Measurements from ENCODE around the gene NUBPL.
"Not testable (repeated sequence)": the region's sequence is repeated elsewhere in the genome, so short reads cannot be mapped to it uniquely, and the experiment has no call there.

NUBPL gene

DNA sequence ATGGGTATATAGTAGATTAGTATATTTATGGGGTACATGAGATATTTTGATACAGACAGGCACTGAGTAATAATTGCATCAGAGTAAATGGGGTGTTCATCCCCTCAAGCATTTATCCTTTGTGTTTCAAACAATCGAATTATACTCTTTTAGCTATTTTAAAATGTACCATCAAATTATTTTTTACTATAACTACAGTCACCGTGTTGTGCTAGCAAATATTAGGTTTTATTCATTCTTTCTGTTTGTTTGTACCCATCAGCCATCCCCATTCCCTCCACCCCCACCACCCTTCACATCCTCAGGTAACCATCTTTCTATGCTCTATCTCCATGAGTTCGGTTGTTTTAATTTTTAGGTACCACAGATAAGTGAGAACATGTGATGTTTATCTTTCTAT lies 115.8 kb downstream of the NUBPL start:
- DNase-seq (ENCODE audit: low read depth, low spot score): no peak

- DNase-seq (ENCODE audit: low read depth, low spot score): no peak
These were observed 116.4 kb downstream of the NUBPL start for GRCh38 chr14:31677630-31678029.

- no peak for DNase-seq (ENCODE audit: low read depth, low spot score)
These were observed 117.4 kb downstream of the NUBPL start for GRCh38 chr14:31678421-31679249.

GRCh38 chr14:31682768-31683167 lies 121.6 kb downstream of the NUBPL start:
- no peak for DNase-seq (ENCODE audit: low read depth, low spot score)

GRCh38 chr14:31687726-31688125 lies 126.5 kb downstream of the NUBPL start:
- no peak for DNase-seq (ENCODE audit: low read depth, low spot score)

GRCh38 chr14:31690056-31690455 lies 128.9 kb downstream of the NUBPL start:
- no peak for DNase-seq (ENCODE audit: low read depth, low spot score)

GRCh38 chr14:31692376-31692781 lies 131.2 kb downstream of the NUBPL start:
- DNase-seq (ENCODE audit: low read depth, low spot score): no peak

GRCh38 chr14:31696378-31696777 lies 135.2 kb downstream of the NUBPL start:
- DNase-seq (ENCODE audit: low read depth, low spot score): no peak

- DNase-seq (ENCODE audit: low read depth, low spot score): no peak
These were observed 138.6 kb downstream of the NUBPL start for GRCh38 chr14:31699809-31700208.

GRCh38 chr14:31700282-31701074 lies 139.3 kb downstream of the NUBPL start:
- DNase-seq (ENCODE audit: low read depth, low spot score): no peak

GRCh38 chr14:31702130-31702529 lies 140.9 kb downstream of the NUBPL start:
- DNase-seq (ENCODE audit: low read depth, low spot score): no peak

DNA sequence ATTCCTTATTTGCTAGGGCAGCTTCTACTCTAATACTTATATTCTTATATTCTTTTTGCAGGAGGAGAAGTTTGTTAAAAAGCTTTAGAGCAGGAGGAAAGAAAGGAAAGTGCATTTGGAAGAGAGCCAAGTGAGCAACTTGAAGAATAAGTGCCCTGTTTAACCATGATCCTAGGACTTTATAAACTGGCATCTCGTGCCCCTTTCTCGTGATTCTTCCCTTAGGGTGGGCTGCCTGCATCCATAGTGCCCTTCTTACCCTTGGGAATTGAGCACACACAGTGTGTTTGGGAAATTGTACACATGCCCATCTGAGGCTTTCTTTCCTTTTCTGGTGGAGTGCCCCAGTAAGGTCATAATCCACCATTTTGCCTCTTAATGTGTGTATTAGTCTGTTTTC lies 141.9 kb downstream of the NUBPL start:
- no peak for DNase-seq (ENCODE audit: low read depth, low spot score)

DNA sequence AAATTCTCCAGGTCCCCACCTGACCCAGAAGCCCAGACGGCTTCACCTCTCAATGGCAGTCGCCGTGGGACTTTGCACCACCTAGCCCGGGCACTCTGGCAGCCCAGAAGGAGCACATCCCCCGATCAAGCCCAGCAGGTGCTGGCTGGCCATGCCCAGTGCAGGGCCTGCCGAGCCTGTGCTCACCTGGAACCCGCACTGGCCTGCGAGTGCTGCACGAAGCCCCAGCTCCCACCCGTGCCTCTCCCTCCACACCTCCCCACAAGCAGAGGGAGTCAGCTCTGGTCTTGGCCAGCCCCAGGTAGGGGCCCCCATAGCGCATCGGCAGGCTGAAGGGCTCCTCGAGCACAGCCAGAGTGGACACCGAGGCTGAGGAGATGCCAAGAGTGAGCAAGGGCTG lies 144.5 kb downstream of the NUBPL start:
- no peak for DNase-seq (ENCODE audit: low read depth, low spot score)

GRCh38 chr14:31708661-31709060 lies 147.5 kb downstream of the NUBPL start:
- DNase-seq (ENCODE audit: low read depth, low spot score): not testable (repeated sequence)

GRCh38 chr14:31712244-31713127 lies 151.3 kb downstream of the NUBPL start:
- no peak for DNase-seq (ENCODE audit: low read depth, low spot score)

- no peak for DNase-seq (ENCODE audit: low read depth, low spot score)
These were observed 155.0 kb downstream of the NUBPL start for GRCh38 chr14:31716208-31716607.

- DNase-seq (ENCODE audit: low read depth, low spot score): no peak
These were observed 156.3 kb downstream of the NUBPL start for GRCh38 chr14:31717294-31718085.

DNA sequence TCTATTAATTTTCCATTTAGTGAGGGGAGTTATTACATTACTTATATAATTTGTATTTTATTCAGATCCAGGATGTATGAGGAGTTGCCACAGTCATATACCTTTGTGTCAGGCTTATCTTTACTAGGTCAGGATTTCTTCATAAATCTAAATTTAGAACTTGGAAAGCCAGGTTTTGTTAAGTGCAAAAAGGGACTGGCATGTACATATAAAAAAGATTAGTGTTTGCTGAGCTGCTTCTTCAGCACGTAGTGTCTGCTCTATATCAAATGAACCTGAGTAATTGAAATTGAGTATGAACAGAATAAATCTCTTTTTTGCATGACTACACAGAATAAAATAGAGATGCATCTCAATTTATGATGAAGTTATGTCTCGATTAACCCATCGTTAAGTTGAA lies 157.4 kb downstream of the NUBPL start:
- DNase-seq (ENCODE audit: low read depth, low spot score): no peak

- no peak for DNase-seq (ENCODE audit: low read depth, low spot score)
These were observed 157.8 kb downstream of the NUBPL start for GRCh38 chr14:31718985-31719384.

GRCh38 chr14:31726337-31726736 lies 165.1 kb downstream of the NUBPL start:
- no peak for DNase-seq (ENCODE audit: low read depth, low spot score)

DNA sequence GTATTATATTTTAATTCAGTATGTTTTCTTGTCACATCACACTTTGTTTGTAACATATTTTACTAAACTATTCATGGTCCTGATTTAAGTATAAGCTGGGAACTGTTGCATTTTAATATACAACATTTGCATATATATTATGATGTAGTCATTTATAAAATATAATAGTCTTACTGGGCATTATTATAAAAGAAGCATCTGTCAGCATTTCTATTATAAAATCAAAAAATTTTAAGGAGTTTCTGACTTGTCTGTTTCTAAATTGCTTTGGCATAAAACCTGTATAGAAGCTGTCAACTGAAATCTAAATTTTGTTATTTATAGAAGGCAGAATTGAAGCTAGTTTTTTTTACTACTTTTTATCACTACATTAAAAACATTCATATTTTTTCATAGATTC lies 166.6 kb downstream of the NUBPL start:
- DNase-seq (ENCODE audit: low read depth, low spot score): no peak
